ENCODE results near the gene FDX1. TPM values are rescaled to one million over a fixed set of nuclear protein-coding genes. Genes with fewer than 3 reads are reported as not detected.
A peak's percentile ranks its signal among the peaks of the same experiment; 100 is the strongest.
"Not testable (repeated sequence)": the region's sequence is repeated elsewhere in the genome, so short reads cannot be mapped to it uniquely, and the experiment has no call there.

FDX1 gene, protein sequence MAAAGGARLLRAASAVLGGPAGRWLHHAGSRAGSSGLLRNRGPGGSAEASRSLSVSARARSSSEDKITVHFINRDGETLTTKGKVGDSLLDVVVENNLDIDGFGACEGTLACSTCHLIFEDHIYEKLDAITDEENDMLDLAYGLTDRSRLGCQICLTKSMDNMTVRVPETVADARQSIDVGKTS
- total RNA-seq, result 10 to 100 TPM in 1 of 2 experiments, 1 to 10 TPM in 1; 8.2 to 13.1 TPM

DNA sequence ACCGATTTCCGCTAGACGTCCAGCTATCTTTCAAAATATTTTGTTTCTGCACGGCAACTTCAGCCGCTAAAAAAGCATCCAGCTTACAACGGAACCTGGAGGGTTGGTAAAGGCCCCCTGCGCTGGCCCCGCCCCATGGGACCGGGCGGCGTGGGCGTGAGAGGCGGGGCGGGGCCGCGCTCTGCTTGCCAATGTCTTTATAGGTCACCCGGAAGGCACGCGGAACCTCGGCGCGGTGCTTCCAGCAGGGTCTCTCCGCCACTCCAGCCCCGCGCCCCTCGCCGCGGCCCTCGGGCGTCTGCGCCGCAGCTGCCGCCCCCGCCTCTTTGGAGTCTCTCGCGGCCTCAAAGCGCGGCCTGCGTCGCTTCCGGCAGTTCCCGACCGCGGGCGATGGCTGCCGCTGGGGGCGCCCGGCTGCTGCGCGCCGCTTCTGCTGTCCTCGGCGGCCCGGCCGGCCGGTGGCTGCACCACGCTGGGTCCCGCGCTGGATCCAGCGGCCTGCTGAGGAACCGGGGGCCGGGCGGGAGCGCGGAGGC is at the start of gene FDX1:
FDX1 (plus strand) TSS at position 218 of the 536 bp plus-strand sequence; CDS start at position 391, 173 bp downstream.
- Mint-ChIP-seq H3K4me3 (peak within 1 kb of the TSS; percentile 99), H3K9me3 (ENCODE audit: low read depth) (no peaks in the 10 kb centered on the region), H3K36me3 (ENCODE audit: low read depth) (peaks cover 3% of the 10 kb centered on the region), H3K4me1 (peaks cover 41% of the 10 kb centered on the region), H3K27me3 (no peaks in the 10 kb centered on the region), H3K27ac (peak within 1 kb of the TSS; percentile 97)
- intact Hi-C loops (cut with DNase I, micrococcal nuclease), result loop anchor here (1.0 to 10.0 kb wide), 10 partner anchors 52 to 1095 kb away; partner anchors contain the start of genes ZC3H12C (in 2 of the 2) and RDX (in 1 of the 2)
- DNase-seq (peak; percentile 93), ATAC-seq (peak; percentile 83)
- CTCF ChIA-PET, result interaction anchor here (0.6 to 3.1 kb wide), 19 partner anchors 11 to 489 kb away, joined by 3 to 11 read pairs (median 4); no protein-coding TSS in a partner anchor
- POLR2A ChIA-PET, result interaction anchor here (0.7 to 1.2 kb wide), 3 partner anchors 11 to 160 kb away, joined by 3 to 9 read pairs (median 3); no protein-coding TSS in a partner anchor

DNA sequence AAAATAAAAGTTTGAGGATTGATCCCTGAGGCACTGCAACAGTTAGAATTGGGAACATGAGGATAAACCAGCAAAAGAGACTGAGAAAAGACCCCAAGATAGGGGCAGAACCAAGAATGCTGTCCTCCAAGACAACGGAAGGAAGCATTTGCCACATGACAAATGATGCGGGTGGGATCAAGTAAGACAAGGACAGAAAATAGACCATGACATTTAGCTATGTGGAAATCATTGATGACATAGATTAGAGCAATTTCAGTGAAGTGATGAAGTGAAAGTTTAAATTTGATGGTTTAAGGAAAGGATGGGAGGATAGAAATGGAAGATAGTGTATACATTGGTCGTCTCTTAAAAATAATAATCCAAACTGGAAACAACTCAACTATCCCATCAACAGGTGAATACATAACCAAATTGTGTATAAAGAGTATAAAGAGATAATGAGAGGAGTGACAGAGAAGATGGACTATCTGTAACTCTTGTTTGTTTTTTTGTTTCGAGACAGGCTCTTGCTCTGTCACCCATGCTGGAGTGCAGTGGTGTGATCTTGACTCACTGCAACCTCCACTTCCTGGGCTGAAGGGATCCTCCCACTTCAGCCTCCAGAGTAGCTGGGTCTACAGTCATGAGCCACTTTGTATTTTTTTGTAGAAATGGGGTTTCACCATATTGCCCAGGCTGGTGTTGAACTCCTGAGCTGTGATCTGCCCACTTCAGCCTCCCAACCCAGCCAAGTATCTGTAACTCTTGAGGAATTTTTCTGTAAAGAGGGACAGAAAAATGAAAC is 48.7 kb upstream of the FDX1 start:
- Mint-ChIP-seq H3K36me3 (ENCODE audit: low read depth) (no peaks in the 10 kb centered on the region), H3K4me3 (no peak overlapping the region), H3K27me3 (peaks cover 1% of the 10 kb centered on the region), H3K9me3 (ENCODE audit: low read depth) (no peaks in the 10 kb centered on the region), H3K4me1 (peaks cover 5% of the 10 kb centered on the region), H3K27ac (no peak overlapping the region)
- ATAC-seq, result peak; percentile 66
- DNase-seq, result peak; percentile 39
- ChIA-PET CTCF (interaction anchor here (0.7 to 1.3 kb wide), 2 partner anchors 9 to 181 kb away, joined by 3 read pairs; no protein-coding TSS in a partner anchor), POLR2A (no interaction called here)
- intact Hi-C loops (cut with DNase I, micrococcal nuclease), result no loop called here

DNA sequence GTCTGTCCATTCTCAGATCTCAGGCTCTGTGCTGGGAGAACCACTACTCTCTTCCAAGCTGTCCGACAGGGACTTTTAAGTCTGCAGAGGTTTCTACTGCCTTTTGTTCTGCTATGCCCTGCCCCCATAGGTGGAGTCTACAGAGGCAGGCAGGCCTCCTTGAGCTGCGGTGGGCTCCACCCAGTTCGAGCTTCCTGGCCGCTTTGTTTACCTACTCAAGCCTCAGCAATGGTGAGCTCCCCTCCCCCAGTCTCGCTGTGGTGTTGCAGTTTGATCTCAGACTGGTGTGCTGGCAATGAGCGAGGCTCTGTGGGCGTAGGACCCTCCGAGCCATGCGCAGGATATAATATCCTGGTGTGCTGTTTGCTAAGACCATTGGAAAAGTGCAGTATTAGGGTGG is 41.5 kb upstream of the FDX1 start:
- H3K27me3 Mint-ChIP-seq; POLR2A ChIA-PET; intact Hi-C loops (cut with DNase I, micrococcal nuclease); H3K27ac Mint-ChIP-seq; ATAC-seq; DNase-seq; H3K36me3 Mint-ChIP-seq (ENCODE audit: low read depth); H3K4me3 Mint-ChIP-seq; H3K9me3 Mint-ChIP-seq (ENCODE audit: low read depth); H3K4me1 Mint-ChIP-seq: not testable (repeated sequence)
- CTCF ChIA-PET, result interaction anchor here (1.2 kb wide), 1 partner anchor 187 kb away, joined by 3 read pairs; no protein-coding TSS in a partner anchor

DNA sequence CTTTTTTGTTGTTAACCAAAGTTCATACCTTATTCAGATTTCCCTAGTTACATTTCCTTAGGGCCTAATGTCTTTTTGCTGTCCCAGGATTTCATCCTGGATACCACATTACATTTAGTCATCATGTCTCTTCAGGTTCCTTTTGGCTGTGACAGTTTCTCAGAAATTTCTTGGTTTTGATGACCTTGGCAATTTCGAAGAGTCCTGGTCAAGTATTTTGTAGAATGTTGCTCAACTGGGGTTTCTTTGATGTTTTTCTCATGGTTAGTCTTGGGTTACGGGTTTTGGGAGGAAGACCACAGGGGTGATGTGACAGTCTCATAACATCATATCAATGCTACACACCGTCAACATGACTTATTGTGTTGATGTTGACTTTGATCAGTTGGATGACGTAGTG is 39.8 kb upstream of the FDX1 start:
- Mint-ChIP-seq H3K9me3 (ENCODE audit: low read depth) (peaks cover 6% of the 10 kb centered on the region), H3K4me1 (peaks cover 4% of the 10 kb centered on the region), H3K27me3 (peaks cover 3% of the 10 kb centered on the region), H3K4me3 (no peak overlapping the region), H3K27ac (no peak overlapping the region), H3K36me3 (ENCODE audit: low read depth) (no peaks in the 10 kb centered on the region)
- ChIA-PET CTCF (no interaction called here), POLR2A (no interaction called here)
- intact Hi-C loops (cut with DNase I, micrococcal nuclease), result no loop called here
- ATAC-seq (no peak), DNase-seq (no peak)

DNA sequence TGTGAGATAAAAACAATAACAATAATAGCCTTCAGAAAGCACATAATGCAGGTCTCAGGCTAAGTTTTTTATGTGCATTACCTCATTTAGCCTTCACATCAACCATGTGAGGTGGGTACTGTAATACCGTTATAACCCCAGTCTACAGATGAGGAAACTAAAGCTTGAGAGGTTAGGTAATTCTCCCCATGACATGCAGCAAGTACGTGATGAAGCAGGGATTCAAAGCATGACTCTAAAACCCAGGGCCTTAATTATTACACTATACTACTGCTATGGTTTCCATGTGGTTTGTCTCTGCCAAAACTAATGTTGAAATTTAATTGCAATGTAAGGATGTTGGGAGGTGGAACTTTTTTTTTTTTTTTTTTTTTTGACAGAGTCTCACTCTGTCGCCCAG is 37.7 kb upstream of the FDX1 start:
- H3K4me3 Mint-ChIP-seq, result no peak overlapping the region
- no peaks in the 10 kb centered on the region for H3K36me3 Mint-ChIP-seq (ENCODE audit: low read depth)
- peaks cover 3% of the 10 kb centered on the region for H3K27me3 Mint-ChIP-seq
- peaks cover 6% of the 10 kb centered on the region for H3K9me3 Mint-ChIP-seq (ENCODE audit: low read depth)
- DNase-seq (no peak), ATAC-seq (no peak)
- H3K27ac Mint-ChIP-seq, result no peak overlapping the region
- ChIA-PET POLR2A (no interaction called here), CTCF (interaction anchor here (1.0 to 1.3 kb wide), 2 partner anchors 14 to 87 kb away, joined by 3 to 4 read pairs; no protein-coding TSS in a partner anchor)
- intact Hi-C loops (cut with DNase I, micrococcal nuclease), result no loop called here
- peaks cover 4% of the 10 kb centered on the region for H3K4me1 Mint-ChIP-seq

DNA sequence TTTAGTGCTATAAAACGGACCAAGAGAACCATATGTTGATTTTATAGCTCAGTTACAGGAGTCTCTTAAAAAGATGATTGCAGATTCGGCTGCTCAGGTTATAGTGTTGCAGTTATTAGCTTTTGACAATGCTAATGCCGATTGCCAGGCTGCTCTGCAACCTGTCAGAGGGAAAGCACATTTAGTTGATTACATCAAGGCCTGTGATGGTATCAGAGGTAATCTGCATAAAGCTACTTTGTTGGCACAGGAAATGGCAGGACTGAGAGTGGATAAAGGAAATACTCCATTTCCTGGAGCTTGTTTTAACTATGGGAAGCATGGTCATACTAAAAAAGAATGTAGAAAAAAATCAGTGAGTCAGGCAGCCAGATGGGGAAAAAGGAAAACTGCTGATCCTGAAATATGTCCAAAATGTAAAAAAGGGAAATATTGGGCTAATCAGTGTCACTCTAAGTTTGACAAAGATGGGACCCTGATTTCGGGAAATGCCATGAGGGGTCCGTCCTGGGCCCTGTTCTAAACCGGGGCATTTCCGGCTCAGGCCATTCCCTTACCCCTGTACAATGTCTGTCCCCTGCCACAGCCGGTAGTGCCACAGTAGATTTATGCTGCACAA is 32.0 kb upstream of the FDX1 start:
- DNase-seq; ATAC-seq; H3K4me3 Mint-ChIP-seq; H3K27ac Mint-ChIP-seq; POLR2A ChIA-PET; H3K36me3 Mint-ChIP-seq (ENCODE audit: low read depth); H3K9me3 Mint-ChIP-seq (ENCODE audit: low read depth); H3K27me3 Mint-ChIP-seq; intact Hi-C loops (cut with DNase I, micrococcal nuclease); H3K4me1 Mint-ChIP-seq: not testable (repeated sequence)
- CTCF ChIA-PET, result interaction anchor here (0.6 to 0.8 kb wide), 3 partner anchors 144 to 199 kb away, joined by 3 read pairs; no protein-coding TSS in a partner anchor

DNA sequence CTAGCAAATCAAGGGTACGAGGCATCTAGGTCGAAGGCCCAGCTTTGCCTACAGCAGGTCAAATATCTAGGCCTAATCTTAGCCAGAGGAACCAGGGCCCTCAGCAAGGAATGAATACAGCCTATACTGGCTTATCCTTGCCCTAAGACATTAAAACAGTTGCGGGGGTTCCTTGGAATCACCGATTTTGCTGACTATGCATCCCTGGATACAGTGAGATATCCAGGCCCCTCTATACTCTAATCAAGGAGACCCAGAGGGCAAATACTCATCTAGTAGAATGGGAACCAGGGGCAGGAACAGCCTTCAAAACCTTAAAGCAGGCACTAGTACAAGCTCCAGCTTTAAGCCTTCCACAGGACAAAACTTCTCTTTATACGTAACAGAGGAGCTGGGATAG is 26.2 kb upstream of the FDX1 start:
- POLR2A ChIA-PET; CTCF ChIA-PET; H3K4me1 Mint-ChIP-seq; H3K36me3 Mint-ChIP-seq (ENCODE audit: low read depth); DNase-seq; ATAC-seq; H3K27ac Mint-ChIP-seq; intact Hi-C loops (cut with DNase I, micrococcal nuclease); H3K27me3 Mint-ChIP-seq; H3K9me3 Mint-ChIP-seq (ENCODE audit: low read depth); H3K4me3 Mint-ChIP-seq: not testable (repeated sequence)

DNA sequence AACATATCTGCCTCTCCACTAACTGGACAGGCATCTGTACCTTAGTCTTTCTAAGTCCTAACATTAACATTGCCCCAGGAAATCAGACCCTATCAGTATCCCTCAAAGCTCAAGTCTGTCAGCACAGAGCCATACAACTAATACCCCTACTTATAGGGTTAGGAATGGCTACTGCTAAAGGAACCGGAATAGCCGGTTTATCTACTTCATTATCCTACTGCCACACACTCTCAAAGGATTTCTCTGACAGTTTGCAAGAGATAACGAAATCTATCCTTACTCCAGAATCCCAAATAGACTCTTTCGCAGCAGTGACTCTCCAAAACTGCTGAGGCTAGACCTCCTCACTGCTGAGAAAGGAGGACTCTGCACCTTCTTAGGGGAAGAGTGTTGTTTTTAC is 24.1 kb upstream of the FDX1 start:
- intact Hi-C loops (cut with DNase I, micrococcal nuclease); H3K27me3 Mint-ChIP-seq; H3K4me3 Mint-ChIP-seq; POLR2A ChIA-PET; H3K4me1 Mint-ChIP-seq; H3K36me3 Mint-ChIP-seq (ENCODE audit: low read depth); DNase-seq; H3K9me3 Mint-ChIP-seq (ENCODE audit: low read depth); ATAC-seq; CTCF ChIA-PET; H3K27ac Mint-ChIP-seq: not testable (repeated sequence)

DNA sequence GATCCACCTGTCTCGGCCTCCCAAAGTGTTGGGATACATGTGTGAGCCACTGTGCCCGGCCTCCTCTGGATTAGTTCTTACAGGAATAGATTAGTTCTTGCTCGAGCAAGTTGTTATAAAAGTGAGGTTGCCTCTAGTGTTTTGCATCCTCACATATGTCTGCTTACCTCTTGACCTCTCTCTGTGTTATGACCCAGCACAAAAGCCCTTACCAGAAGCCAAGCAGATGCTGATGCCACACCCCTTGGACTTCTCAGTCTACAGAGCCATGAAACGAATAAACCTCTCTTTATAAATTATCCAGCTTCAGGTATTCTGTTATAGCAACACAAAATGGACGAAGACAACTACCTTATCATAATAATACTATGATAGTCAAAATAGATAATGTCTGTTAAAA is 22.4 kb upstream of the FDX1 start:
- intact Hi-C loops (cut with DNase I, micrococcal nuclease), result no loop called here
- Mint-ChIP-seq H3K4me1 (no peaks in the 10 kb centered on the region), H3K36me3 (ENCODE audit: low read depth) (no peaks in the 10 kb centered on the region), H3K9me3 (ENCODE audit: low read depth) (peaks cover 6% of the 10 kb centered on the region), H3K27me3 (no peaks in the 10 kb centered on the region), H3K27ac (no peak overlapping the region), H3K4me3 (no peak overlapping the region)
- no peak for DNase-seq
- ChIA-PET CTCF (no interaction called here), POLR2A (no interaction called here)
- ATAC-seq, result no peak

DNA sequence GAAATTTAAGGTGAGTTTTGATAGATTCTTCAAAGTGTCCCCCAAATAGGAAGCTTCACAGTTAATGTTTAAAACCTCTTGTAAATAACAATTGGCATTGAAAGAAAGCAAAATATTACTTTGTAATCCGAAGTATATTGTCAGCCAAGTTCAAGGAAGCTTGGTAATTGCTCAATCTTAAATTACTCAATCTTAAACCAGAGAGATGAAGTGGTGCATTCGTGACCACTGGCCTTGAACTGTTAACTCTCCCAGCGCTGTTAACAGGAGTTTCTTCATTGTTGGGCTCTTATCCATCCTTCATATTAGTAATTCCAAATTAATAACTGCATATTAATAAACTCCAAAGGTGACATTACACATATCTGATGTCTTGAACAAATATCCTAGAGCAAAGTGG is 20.6 kb upstream of the FDX1 start:
- no peak for ATAC-seq
- peaks cover 6% of the 10 kb centered on the region for H3K9me3 Mint-ChIP-seq (ENCODE audit: low read depth)
- intact Hi-C loops (cut with DNase I, micrococcal nuclease), result no loop called here
- no peak overlapping the region for H3K4me3 Mint-ChIP-seq
- H3K36me3 Mint-ChIP-seq (ENCODE audit: low read depth), result no peaks in the 10 kb centered on the region
- H3K27me3 Mint-ChIP-seq, result no peaks in the 10 kb centered on the region
- POLR2A ChIA-PET, result no interaction called here
- H3K4me1 Mint-ChIP-seq, result no peaks in the 10 kb centered on the region
- H3K27ac Mint-ChIP-seq, result no peak overlapping the region
- DNase-seq, result no peak
- CTCF ChIA-PET, result interaction anchor here (0.9 to 1.6 kb wide), 2 partner anchors 23 to 194 kb away, joined by 3 read pairs; no protein-coding TSS in a partner anchor

DNA sequence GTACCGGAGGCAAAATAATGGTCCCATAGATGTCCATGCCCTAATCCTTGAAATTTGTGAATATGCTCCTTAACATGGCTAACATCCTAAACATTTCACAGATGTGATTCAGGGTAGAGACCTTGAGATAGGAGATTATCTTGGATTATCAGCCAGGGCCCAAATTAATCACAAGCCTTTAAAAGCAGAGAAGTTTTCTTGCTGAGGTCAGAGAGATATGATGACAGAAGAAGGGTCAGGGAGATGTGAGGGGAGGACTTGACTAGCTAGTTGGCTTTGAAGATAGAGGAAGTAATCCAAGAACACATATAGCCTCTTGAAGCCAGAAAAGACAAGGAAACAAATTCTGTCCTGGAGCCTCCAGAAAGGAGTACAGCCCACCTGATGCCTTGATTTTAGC is 19.1 kb upstream of the FDX1 start:
- intact Hi-C loops (cut with DNase I, micrococcal nuclease), result no loop called here
- CTCF ChIA-PET, result interaction anchor here (1.0 kb wide), 1 partner anchor 17 kb away, joined by 3 read pairs; no protein-coding TSS in a partner anchor
- Mint-ChIP-seq H3K27me3 (no peaks in the 10 kb centered on the region), H3K4me3 (no peak overlapping the region), H3K4me1 (no peaks in the 10 kb centered on the region), H3K9me3 (ENCODE audit: low read depth) (peaks cover 6% of the 10 kb centered on the region), H3K36me3 (ENCODE audit: low read depth) (no peaks in the 10 kb centered on the region), H3K27ac (no peak overlapping the region)
- no peak for DNase-seq
- POLR2A ChIA-PET, result no interaction called here
- no peak for ATAC-seq
